Lung (tissue), 12 donors: ENCODE results near the gene PSMG1. TPM values are rescaled to one million over a fixed set of nuclear protein-coding genes. Genes with fewer than 3 reads are reported as not detected.

Source experiments
- ATAC-seq: fragments of 200-7000 bp; cut with Tn5 transposase; one replicate; pipeline ENCODE4 v1.9.1; 2020; ENCODE audit warnings: moderate number of reproducible peaks; ENCODE audit not compliant: insufficient read depth, low FRiP score
- DNase-seq, 3 donors: peaks; one replicate each; pipeline ENCODE4 v3.0.0-alpha.2; 2013 to 2017
- H3K27ac ChIP-seq, 2 donors: one replicate each; pipeline ENCODE4 v1.5.1; 2013; ENCODE audit warnings: mild to moderate bottlenecking in 2 of 2, moderate library complexity in 2 of 2, control low read depth in 1 of 2, inconsistent platforms in 1 of 2, low read depth in 1 of 2, low read length in 1 of 2
- H3K27me3 ChIP-seq, 3 donors: one replicate each; pipeline ENCODE4 v1.5.1; 2013; ENCODE audit warnings: low read length in 2 of 3; ENCODE audit not compliant: control insufficient read depth in 3 of 3, insufficient read depth in 3 of 3
- H3K36me3 ChIP-seq, 4 donors: one replicate each; pipeline ENCODE4 v1.5.1; 2013; ENCODE audit warnings: low read length in 4 of 4, mild to moderate bottlenecking in 1 of 4, moderate library complexity in 1 of 4; ENCODE audit not compliant: control insufficient read depth in 4 of 4, insufficient read depth in 4 of 4
- H3K4me1 ChIP-seq, 5 donors: one replicate each; pipeline ENCODE4 v1.5.1; 2013; ENCODE audit warnings: low read length in 5 of 5, mild to moderate bottlenecking in 2 of 5, moderate library complexity in 1 of 5; ENCODE audit not compliant: control insufficient read depth in 5 of 5, insufficient read depth in 5 of 5
- H3K4me3 ChIP-seq: one replicate; pipeline ENCODE4 v1.5.1; 2013; ENCODE audit warnings: mild to moderate bottlenecking, control low read depth, moderate library complexity
- H3K9ac ChIP-seq, 2 donors: one replicate each; pipeline ENCODE4 v1.5.1; 2013; ENCODE audit warnings: low read length in 2 of 2, control low read depth in 1 of 2; ENCODE audit not compliant: insufficient read depth in 1 of 2
- H3K9me3 ChIP-seq, 4 donors: one replicate each; pipeline ENCODE4 v1.5.1; 2013; ENCODE audit warnings: low read length in 3 of 4, mild to moderate bottlenecking in 1 of 4, moderate library complexity in 1 of 4; ENCODE audit not compliant: control insufficient read depth in 4 of 4, insufficient read depth in 3 of 4
- WGBS, 2 donors: extraction: QIAGEN DNeasy Blood & Tissue Kit; methylation state at CpG; one replicate each; pipeline ENCODE4 v1.1.7; 2013; 5-methylcytosine and 5-hydroxymethylcytosine counted together
- polyA plus RNA-seq, 2 donors: library from polyadenylated mRNA; stranded (reverse); fragments of 200-250 nt; gene quantifications; one replicate each; pipeline ENCODE4 v1.2.1, GENCODE V29; 2013
- total RNA-seq, 2 donors: library from RNA; depleted of rRNA in 1 of 2; stranded (reverse); fragments of >200 nt in 1 of 2; gene quantifications; one replicate each; pipeline ENCODE4 v1.2.1, GENCODE V29; 2014 to 2021
- TF ChIP-seq, protein P1 (sequence below): IDR thresholded peaks from 2 replicates; pipeline ENCODE4 v1.5.1; 2012; ENCODE audit warnings: mild to moderate bottlenecking; ENCODE audit errors: control extremely low read depth, extremely low read depth
- donor health status: control.
- donor health status: control.
- donor health status: Bipolar disorder and iron deficiency.
- donor health status: healthy.
- donor health status: DM: yes; HTN: yes; CAD: no.

Gene PSMG1
- total and polyA plus RNA-seq, 4 donors, result 17.9 to 62.0 (median 34.5) TPM

DNA sequence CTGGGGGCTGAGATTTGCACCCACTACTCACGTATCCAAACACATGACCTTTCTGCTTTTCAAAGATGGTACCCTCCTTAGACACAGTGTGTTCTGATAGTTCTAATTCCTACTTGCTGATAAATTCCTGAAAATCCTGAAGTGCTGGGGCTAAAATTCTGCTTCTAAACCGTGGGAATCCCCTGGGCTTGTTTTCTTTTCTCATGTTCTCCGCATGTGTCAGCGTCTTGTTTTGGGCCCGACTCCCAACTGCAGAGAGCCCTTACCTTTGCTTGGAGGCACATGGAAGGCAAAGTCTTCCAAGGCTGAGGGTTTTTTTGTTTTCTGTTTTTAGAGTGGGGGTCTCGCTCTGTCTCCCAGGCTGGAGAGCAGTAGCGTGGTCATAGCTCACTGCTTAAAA, 27.2 kb downstream of the PSMG1 start:
- peaks cover 0 to 4% (median 0%) of the 10 kb centered on the region in 5 donors for H3K4me1 ChIP-seq
- no peaks in the 10 kb centered on the region for H3K27me3 ChIP-seq
- TF ChIP-seq, protein P1, sequence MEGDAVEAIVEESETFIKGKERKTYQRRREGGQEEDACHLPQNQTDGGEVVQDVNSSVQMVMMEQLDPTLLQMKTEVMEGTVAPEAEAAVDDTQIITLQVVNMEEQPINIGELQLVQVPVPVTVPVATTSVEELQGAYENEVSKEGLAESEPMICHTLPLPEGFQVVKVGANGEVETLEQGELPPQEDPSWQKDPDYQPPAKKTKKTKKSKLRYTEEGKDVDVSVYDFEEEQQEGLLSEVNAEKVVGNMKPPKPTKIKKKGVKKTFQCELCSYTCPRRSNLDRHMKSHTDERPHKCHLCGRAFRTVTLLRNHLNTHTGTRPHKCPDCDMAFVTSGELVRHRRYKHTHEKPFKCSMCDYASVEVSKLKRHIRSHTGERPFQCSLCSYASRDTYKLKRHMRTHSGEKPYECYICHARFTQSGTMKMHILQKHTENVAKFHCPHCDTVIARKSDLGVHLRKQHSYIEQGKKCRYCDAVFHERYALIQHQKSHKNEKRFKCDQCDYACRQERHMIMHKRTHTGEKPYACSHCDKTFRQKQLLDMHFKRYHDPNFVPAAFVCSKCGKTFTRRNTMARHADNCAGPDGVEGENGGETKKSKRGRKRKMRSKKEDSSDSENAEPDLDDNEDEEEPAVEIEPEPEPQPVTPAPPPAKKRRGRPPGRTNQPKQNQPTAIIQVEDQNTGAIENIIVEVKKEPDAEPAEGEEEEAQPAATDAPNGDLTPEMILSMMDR, result no peak
- H3K9ac ChIP-seq, result no peak overlapping the region
- ATAC-seq, result no peak
- H3K36me3 ChIP-seq, result no peaks in the 10 kb centered on the region
- DNase-seq, result no peak
- no peak overlapping the region for H3K27ac ChIP-seq
- H3K9me3 ChIP-seq, result no peaks in the 10 kb centered on the region
- H3K4me3 ChIP-seq, result no peak overlapping the region
- WGBS, 2 donors, result 88 to 97% methylated on average over 7 of the region's 7 CpGs

DNA sequence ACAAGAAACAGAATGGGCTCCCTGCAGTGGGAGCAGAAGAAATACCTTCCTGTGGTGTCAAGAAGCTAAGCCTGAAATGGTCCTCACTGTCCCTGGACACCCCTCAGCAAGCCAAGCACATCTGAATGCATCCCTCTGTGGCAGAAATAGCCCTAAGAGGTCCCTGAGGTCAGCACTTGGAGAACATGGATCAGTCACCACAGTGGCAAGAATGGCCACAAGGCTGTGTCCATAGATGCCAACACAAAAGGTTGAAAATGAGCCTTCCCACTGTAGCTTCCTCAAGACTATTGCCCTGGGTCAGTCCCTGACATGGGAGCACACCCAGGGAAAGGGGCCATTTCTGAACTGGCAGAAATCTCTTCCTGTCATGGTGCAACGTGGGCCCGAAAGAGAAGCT, 27.7 kb downstream of the PSMG1 start:
- no peaks in the 10 kb centered on the region for H3K9me3 ChIP-seq
- H3K27ac ChIP-seq, result no peak overlapping the region
- H3K4me1 ChIP-seq, result peaks cover 0 to 4% (median 0%) of the 10 kb centered on the region in 5 donors
- H3K36me3 ChIP-seq, result no peaks in the 10 kb centered on the region
- no peaks in the 10 kb centered on the region for H3K27me3 ChIP-seq
- WGBS, 2 donors, result 91 to 92% methylated on average over 2 of the region's 2 CpGs
- DNase-seq (no peak), ATAC-seq (no peak)
- no peak overlapping the region for H3K4me3 ChIP-seq
- H3K9ac ChIP-seq, result no peak overlapping the region
- TF ChIP-seq, protein P1, result no peak

DNA sequence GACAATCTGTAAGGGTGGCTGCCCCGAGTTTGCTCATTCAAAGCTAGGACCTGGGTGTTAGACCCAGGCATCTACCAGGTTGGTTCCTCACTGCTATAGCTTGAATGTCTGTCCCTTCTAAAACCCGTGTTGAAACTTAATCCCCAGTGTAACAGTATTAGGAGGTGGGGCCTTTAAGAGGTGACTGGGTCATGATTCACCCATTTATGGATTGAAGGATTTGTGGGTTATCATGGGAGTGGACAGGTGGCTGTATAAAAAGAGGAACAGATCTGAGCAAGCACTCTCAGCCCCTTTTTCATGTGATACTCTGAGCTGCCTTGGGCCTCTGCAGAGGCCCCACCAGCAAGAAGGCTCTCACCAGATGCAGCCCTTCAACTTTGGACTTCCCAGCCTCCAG, 29.4 kb downstream of the PSMG1 start:
- WGBS, 2 donors, result 93 to 97% methylated on average over 2 of the region's 2 CpGs

GRCh38 chr21:39153373-39153772, 29.9 kb downstream of the PSMG1 start:
- ATAC-seq, result no peak
- H3K9ac ChIP-seq, result no peak overlapping the region
- TF ChIP-seq, protein P1, result no peak

More for the DNA sequence above, 29.4 kb downstream of the PSMG1 start:
- Histone ChIP-seq H3K27ac (no peak overlapping the region), H3K4me1 (no peaks in the 10 kb centered on the region), H3K4me3 (no peak overlapping the region), H3K27me3 (no peaks in the 10 kb centered on the region), H3K36me3 (no peaks in the 10 kb centered on the region), H3K9ac (no peak overlapping the region), H3K9me3 (no peaks in the 10 kb centered on the region)
- TF ChIP-seq, protein P1, result no peak
- ATAC-seq, result no peak
- no peak for DNase-seq

More at GRCh38 chr21:39153373-39153772, 29.9 kb downstream of the PSMG1 start:
- Histone ChIP-seq H3K27me3 (no peaks in the 10 kb centered on the region), H3K9me3 (no peaks in the 10 kb centered on the region), H3K36me3 (no peaks in the 10 kb centered on the region), H3K4me3 (no peak overlapping the region), H3K4me1 (no peaks in the 10 kb centered on the region), H3K27ac (no peak overlapping the region)
- no peak for DNase-seq
- WGBS, 2 donors, result 96 to 97% methylated on average over 2 of the region's 2 CpGs
